Endodermal cell (in vitro differentiated cells): ENCODE results near the gene TPD52L2. TPM values are rescaled to one million over a fixed set of nuclear protein-coding genes. Genes with fewer than 3 reads are reported as not detected.

ENCODE experiments used
- DNase-seq: peaks from one replicate; pipeline ENCODE4 v3.0.0-alpha.2; 2017
- H3K27ac ChIP-seq: 2 replicates; pipeline ENCODE4 v1.5.1; 2013; ENCODE audit warnings: mild to moderate bottlenecking, low read depth, low read length, moderate library complexity
- H3K27me3 ChIP-seq: 2 replicates; pipeline ENCODE4 v1.6.1; 2013; ENCODE audit warnings: mild to moderate bottlenecking, low read length, moderate library complexity; ENCODE audit not compliant: insufficient read depth, control insufficient read depth, poor library complexity, severe bottlenecking
- H3K36me3 ChIP-seq: 2 replicates; pipeline ENCODE4 v1.7.0; 2013; ENCODE audit warnings: mild to moderate bottlenecking, low read length, moderate library complexity; ENCODE audit not compliant: control insufficient read depth, insufficient read depth
- H3K4me1 ChIP-seq: one replicate; pipeline ENCODE4 v1.7.0; 2013; ENCODE audit warnings: low read length; ENCODE audit not compliant: control insufficient read depth, insufficient read depth
- H3K4me3 ChIP-seq: 2 replicates; pipeline ENCODE4 v1.5.1; 2013; ENCODE audit warnings: mild to moderate bottlenecking, low read length, moderate library complexity
- H3K9ac ChIP-seq: 2 replicates; pipeline ENCODE4 v1.6.1; 2013; ENCODE audit warnings: mild to moderate bottlenecking, low read length, moderate library complexity; ENCODE audit not compliant: poor library complexity, severe bottlenecking; ENCODE audit errors: extremely low read depth
- H3K9me3 ChIP-seq: 2 replicates; pipeline ENCODE4 v1.6.1; 2013; ENCODE audit warnings: mild to moderate bottlenecking, low read length, moderate library complexity; ENCODE audit not compliant: control insufficient read depth
- H3K27ac Mint-ChIP-seq: 2 replicates; pipeline ENCODE4 v1.8.0; 2020; ENCODE audit warnings: mixed read lengths
- H3K27me3 Mint-ChIP-seq: 2 replicates; pipeline ENCODE4 v1.8.0; 2021; ENCODE audit warnings: mild to moderate bottlenecking, mixed read lengths; ENCODE audit not compliant: insufficient read depth
- H3K36me3 Mint-ChIP-seq: 2 replicates; pipeline ENCODE4 v1.8.0; 2020; ENCODE audit warnings: low read depth, mixed read lengths
- H3K4me1 Mint-ChIP-seq: 2 replicates; pipeline ENCODE4 v1.8.0; 2020; ENCODE audit warnings: mixed read lengths
- H3K4me3 Mint-ChIP-seq: 2 replicates; pipeline ENCODE4 v1.8.0; 2020; ENCODE audit warnings: mild to moderate bottlenecking, moderate library complexity, mixed read lengths
- H3K9me3 Mint-ChIP-seq: 2 replicates; pipeline ENCODE4 v1.8.0; 2020; ENCODE audit warnings: mild to moderate bottlenecking, mixed read lengths
- WGBS, 2 experiments: methylation state at CpG; one replicate each; pipeline versions ENCODE4 v1.1.5 to v1.1.7; 2013; ENCODE audit warnings: missing lambda C conversion rate in 2 of 2, mixed read lengths in 1 of 2; ENCODE audit not compliant: insufficient coverage in 1 of 2, insufficient read length in 1 of 2; 5-methylcytosine and 5-hydroxymethylcytosine counted together
- total RNA-seq, 2 donors: library from RNA; stranded (reverse); fragmentation: NEBNext Ultra II Directional in 1 of 2; extraction: Animal tissue kit (Norgen Biotek cat#: 25700) in 1 of 2; gene quantifications; 2 replicates in 1 of 2; 3 replicates in 1 of 2; pipeline ENCODE4 v1.2.1, GENCODE V29; 2021
- TF ChIP-seq, protein P1 (sequence below): fragments of 200-600 bp; sonication (generic); conservative IDR thresholded peaks from 2 replicates; pipeline ENCODE4 v1.5.0; 2021; ENCODE audit warnings: antibody characterized with exemption, mild to moderate bottlenecking

The TPD52L2 gene
- total RNA-seq, 2 donors from 2014 or later: 68.3 to 85.2 TPM

DNA sequence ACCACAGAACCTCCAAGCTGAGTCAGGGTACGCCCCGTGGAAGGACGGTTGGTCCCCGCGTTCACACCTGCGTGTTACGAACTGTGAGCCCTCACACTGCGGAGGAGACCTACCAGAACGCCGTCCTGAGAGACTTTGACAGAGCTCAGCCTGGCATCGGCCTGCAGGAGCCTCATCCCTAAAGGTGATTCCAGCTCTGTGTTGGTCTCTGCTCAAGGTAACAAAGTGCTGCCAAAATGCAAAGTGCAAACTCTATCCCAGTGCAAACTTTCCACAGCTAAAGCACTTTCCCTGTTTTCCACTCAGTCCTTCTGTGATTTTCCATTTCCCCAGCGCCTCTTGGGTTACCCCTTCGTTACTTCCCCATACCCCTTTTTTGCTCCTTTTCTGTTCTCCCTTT lies 25.4 kb upstream of the TPD52L2 start:
- peaks cover 2% of the 10 kb centered on the region for H3K4me1 Mint-ChIP-seq
- H3K27ac Mint-ChIP-seq: no peak overlapping the region
- no peak overlapping the region for H3K4me3 Mint-ChIP-seq
- no peak overlapping the region for H3K27ac ChIP-seq
- DNase-seq: peak; percentile 33
- no peak overlapping the region for H3K9ac ChIP-seq
- H3K36me3 Mint-ChIP-seq: no peaks in the 10 kb centered on the region
- WGBS, 2 experiments: 93 to 94% methylated on average over 13 of the region's 13 CpGs
- no peaks in the 10 kb centered on the region for H3K36me3 ChIP-seq
- H3K4me1 ChIP-seq: no peaks in the 10 kb centered on the region
- no peaks in the 10 kb centered on the region for H3K27me3 ChIP-seq
- TF ChIP-seq, protein P1, sequence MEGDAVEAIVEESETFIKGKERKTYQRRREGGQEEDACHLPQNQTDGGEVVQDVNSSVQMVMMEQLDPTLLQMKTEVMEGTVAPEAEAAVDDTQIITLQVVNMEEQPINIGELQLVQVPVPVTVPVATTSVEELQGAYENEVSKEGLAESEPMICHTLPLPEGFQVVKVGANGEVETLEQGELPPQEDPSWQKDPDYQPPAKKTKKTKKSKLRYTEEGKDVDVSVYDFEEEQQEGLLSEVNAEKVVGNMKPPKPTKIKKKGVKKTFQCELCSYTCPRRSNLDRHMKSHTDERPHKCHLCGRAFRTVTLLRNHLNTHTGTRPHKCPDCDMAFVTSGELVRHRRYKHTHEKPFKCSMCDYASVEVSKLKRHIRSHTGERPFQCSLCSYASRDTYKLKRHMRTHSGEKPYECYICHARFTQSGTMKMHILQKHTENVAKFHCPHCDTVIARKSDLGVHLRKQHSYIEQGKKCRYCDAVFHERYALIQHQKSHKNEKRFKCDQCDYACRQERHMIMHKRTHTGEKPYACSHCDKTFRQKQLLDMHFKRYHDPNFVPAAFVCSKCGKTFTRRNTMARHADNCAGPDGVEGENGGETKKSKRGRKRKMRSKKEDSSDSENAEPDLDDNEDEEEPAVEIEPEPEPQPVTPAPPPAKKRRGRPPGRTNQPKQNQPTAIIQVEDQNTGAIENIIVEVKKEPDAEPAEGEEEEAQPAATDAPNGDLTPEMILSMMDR: no peak
- no peak overlapping the region for H3K4me3 ChIP-seq
- peaks cover 5% of the 10 kb centered on the region for H3K27me3 Mint-ChIP-seq
- no peaks in the 10 kb centered on the region for H3K9me3 ChIP-seq
- H3K9me3 Mint-ChIP-seq: no peaks in the 10 kb centered on the region

DNA sequence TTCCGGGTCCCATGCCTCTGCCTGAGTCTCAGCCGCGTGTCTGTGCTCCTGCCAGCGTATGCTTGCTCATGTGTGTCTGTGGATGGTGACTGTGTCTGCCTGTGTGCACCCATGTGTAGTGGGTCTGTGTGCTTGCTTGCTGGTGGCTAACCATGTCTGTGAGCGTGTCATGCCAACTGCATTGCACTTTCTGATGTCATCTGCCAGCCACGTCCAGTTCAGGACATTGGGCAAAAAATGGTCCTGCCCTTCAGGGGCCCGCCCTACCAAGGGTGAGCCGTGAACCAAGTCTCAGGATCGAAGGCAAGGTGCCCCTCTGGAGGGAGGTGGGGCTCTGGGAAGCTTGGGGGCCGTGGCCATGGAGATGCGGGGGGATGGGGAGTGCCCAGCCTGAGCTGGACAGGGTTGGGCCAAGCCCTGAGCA lies 24.7 kb upstream of the TPD52L2 start:
- no peaks in the 10 kb centered on the region for H3K36me3 Mint-ChIP-seq
- H3K9me3 Mint-ChIP-seq: no peaks in the 10 kb centered on the region
- no peak overlapping the region for H3K27ac Mint-ChIP-seq
- no peak overlapping the region for H3K9ac ChIP-seq
- peak; percentile 45 for DNase-seq
- TF ChIP-seq, protein P1: no peak
- no peak overlapping the region for H3K4me3 Mint-ChIP-seq
- H3K27ac ChIP-seq: no peak overlapping the region
- no peaks in the 10 kb centered on the region for H3K27me3 ChIP-seq
- 91 to 96% methylated on average over 6 to 11 of the region's 11 CpGs for WGBS, 2 experiments
- no peaks in the 10 kb centered on the region for H3K9me3 ChIP-seq
- H3K4me1 ChIP-seq: no peaks in the 10 kb centered on the region
- H3K36me3 ChIP-seq: no peaks in the 10 kb centered on the region
- peaks cover 5% of the 10 kb centered on the region for H3K27me3 Mint-ChIP-seq
- no peak overlapping the region for H3K4me3 ChIP-seq
- peaks cover 2% of the 10 kb centered on the region for H3K4me1 Mint-ChIP-seq

DNA sequence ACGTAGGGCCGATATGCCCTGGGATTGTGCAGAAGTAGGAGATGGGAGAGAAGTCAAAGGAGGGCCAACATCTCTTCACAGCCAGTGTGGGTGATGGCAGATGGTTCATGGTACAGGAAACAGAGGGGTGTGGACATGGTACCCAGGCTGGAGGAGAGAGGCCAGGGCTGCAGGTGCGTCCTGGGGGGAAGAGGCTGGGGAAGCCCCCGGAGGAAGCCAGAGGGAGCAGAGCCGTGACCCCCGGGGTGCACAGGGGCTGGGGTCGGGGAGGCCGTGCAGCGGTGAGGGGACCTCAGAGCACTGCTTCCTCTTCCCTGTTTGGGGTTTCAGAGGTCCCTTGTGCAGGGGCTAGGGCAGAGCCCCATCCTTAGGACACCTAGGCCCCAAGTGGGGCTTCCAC lies 22.8 kb upstream of the TPD52L2 start:
- Histone ChIP-seq H3K4me3 (no peak overlapping the region), H3K4me1 (peaks cover 2% of the 10 kb centered on the region), H3K9me3 (no peaks in the 10 kb centered on the region), H3K9ac (no peak overlapping the region), H3K36me3 (no peaks in the 10 kb centered on the region), H3K27me3 (no peaks in the 10 kb centered on the region), H3K27ac (no peak overlapping the region)
- 92 to 100% methylated on average over 1 to 9 of the region's 9 CpGs for WGBS, 2 experiments
- H3K4me1 Mint-ChIP-seq: peaks cover 2% of the 10 kb centered on the region
- H3K27ac Mint-ChIP-seq: no peak overlapping the region
- peaks cover 5% of the 10 kb centered on the region for H3K27me3 Mint-ChIP-seq
- no peak for DNase-seq
- TF ChIP-seq, protein P1: no peak
- no peaks in the 10 kb centered on the region for H3K9me3 Mint-ChIP-seq
- no peak overlapping the region for H3K4me3 Mint-ChIP-seq
- no peaks in the 10 kb centered on the region for H3K36me3 Mint-ChIP-seq
